Measurements from ENCODE around the gene B3GALT4. TPM values are rescaled to one million over a fixed set of nuclear protein-coding genes. Genes with fewer than 3 reads are reported as not detected.
A peak's percentile ranks its signal among the peaks of the same experiment; 100 is the strongest.

The B3GALT4 gene
- total and polyA plus RNA-seq, 2 of the 13 experiments (the other 11 are each of a cell fraction or from before 2014, with no cell fraction given) = 0.04 to 0.27 TPM

DNA sequence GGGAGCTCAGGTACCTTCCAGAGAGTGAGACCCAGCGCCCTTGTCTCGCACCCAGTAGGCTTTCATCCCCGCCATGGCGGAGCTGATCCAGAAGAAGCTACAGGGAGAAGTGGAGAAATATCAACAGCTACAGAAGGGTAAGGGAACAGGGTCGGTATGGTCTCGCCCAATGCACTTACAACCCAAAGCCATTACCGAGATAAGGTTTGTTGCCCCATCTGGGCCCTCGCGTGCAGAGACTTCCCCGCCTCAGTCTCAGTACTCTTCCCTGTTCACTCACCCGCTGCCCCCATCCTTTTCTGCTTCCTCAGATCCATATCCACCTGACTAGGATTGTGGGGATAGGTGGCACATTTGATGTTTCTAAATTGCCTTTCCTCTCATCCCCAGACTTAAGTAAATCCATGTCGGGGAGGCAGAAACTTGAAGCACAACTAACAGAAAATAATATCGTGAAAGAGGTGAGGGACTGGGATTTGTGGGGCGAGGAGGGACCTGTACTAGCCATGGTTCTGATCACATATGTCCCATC, 12.9 kb downstream of the B3GALT4 start (continued):
- TF ChIP-seq, protein P1, sequence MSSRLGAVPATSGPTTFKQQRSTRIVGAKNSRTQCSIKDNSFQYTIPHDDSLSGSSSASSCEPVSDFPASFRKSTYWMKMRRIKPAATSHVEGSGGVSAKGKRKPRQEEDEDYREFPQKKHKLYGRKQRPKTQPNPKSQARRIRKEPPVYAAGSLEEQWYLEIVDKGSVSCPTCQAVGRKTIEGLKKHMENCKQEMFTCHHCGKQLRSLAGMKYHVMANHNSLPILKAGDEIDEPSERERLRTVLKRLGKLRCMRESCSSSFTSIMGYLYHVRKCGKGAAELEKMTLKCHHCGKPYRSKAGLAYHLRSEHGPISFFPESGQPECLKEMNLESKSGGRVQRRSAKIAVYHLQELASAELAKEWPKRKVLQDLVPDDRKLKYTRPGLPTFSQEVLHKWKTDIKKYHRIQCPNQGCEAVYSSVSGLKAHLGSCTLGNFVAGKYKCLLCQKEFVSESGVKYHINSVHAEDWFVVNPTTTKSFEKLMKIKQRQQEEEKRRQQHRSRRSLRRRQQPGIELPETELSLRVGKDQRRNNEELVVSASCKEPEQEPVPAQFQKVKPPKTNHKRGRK (CRISPR knock-in tag; IDR thresholded peaks at IDR 0.05) = no peak
- TF ChIP-seq ZNF674 (CRISPR knock-in tag; IDR thresholded peaks at IDR 0.05; ENCODE audit: low read depth) = no peak
- no peak for TF ChIP-seq ZZZ3 (CRISPR knock-in tag; IDR thresholded peaks at IDR 0.05; ENCODE audit: borderline replicate concordance)
- TF ChIP-seq ATF7-NPFF (CRISPR knock-in tag; IDR thresholded peaks at IDR 0.05; ENCODE audit: low read depth) = 0 out of 2 replicates have a peak, but pooled peaks have one; percentile 31
- no peak; the same call in 1 of the 2 replicates for TF ChIP-seq NCOA2 (CRISPR knock-in tag; IDR thresholded peaks at IDR 0.05)
- TF ChIP-seq KDM1A (CRISPR knock-in tag; IDR thresholded peaks at IDR 0.05) = no peak
- TF ChIP-seq KAT7 (CRISPR knock-in tag; IDR thresholded peaks at IDR 0.05; ENCODE audit: borderline replicate concordance) = no peak
- no peak for TF ChIP-seq ZFP37 (CRISPR knock-in tag; IDR thresholded peaks at IDR 0.05; ENCODE audit: borderline replicate concordance)
- no peak for TF ChIP-seq PAX8 (CRISPR knock-in tag; IDR thresholded peaks at IDR 0.05; ENCODE audit: borderline replicate concordance)
- TF ChIP-seq, protein P2, sequence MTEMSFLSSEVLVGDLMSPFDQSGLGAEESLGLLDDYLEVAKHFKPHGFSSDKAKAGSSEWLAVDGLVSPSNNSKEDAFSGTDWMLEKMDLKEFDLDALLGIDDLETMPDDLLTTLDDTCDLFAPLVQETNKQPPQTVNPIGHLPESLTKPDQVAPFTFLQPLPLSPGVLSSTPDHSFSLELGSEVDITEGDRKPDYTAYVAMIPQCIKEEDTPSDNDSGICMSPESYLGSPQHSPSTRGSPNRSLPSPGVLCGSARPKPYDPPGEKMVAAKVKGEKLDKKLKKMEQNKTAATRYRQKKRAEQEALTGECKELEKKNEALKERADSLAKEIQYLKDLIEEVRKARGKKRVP (CRISPR knock-in tag; IDR thresholded peaks at IDR 0.05) = no peak
- TF ChIP-seq CBX5 (CRISPR knock-in tag; IDR thresholded peaks at IDR 0.05; ENCODE audit: borderline replicate concordance) = 0 out of 2 replicates have a peak, but pooled peaks have one; percentile 33
- TF ChIP-seq KDM5B (CRISPR knock-in tag; IDR thresholded peaks at IDR 0.05; ENCODE audit: borderline replicate concordance) = peak; percentile 58; the same call in 1 of the 2 replicates
- no peak for TF ChIP-seq SOX5 (CRISPR knock-in tag; IDR thresholded peaks at IDR 0.05; ENCODE audit: borderline replicate concordance)
- TF ChIP-seq, protein P3, sequence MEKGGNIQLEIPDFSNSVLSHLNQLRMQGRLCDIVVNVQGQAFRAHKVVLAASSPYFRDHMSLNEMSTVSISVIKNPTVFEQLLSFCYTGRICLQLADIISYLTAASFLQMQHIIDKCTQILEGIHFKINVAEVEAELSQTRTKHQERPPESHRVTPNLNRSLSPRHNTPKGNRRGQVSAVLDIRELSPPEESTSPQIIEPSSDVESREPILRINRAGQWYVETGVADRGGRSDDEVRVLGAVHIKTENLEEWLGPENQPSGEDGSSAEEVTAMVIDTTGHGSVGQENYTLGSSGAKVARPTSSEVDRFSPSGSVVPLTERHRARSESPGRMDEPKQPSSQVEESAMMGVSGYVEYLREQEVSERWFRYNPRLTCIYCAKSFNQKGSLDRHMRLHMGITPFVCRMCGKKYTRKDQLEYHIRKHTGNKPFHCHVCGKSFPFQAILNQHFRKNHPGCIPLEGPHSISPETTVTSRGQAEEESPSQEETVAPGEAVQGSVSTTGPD (CRISPR knock-in tag; IDR thresholded peaks at IDR 0.05) = peak; percentile 18; the same call in 1 of the 2 replicates
- TF ChIP-seq, protein P4, sequence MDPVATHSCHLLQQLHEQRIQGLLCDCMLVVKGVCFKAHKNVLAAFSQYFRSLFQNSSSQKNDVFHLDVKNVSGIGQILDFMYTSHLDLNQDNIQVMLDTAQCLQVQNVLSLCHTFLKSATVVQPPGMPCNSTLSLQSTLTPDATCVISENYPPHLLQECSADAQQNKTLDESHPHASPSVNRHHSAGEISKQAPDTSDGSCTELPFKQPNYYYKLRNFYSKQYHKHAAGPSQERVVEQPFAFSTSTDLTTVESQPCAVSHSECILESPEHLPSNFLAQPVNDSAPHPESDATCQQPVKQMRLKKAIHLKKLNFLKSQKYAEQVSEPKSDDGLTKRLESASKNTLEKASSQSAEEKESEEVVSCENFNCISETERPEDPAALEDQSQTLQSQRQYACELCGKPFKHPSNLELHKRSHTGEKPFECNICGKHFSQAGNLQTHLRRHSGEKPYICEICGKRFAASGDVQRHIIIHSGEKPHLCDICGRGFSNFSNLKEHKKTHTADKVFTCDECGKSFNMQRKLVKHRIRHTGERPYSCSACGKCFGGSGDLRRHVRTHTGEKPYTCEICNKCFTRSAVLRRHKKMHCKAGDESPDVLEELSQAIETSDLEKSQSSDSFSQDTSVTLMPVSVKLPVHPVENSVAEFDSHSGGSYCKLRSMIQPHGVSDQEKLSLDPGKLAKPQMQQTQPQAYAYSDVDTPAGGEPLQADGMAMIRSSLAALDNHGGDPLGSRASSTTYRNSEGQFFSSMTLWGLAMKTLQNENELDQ (CRISPR knock-in tag; IDR thresholded peaks at IDR 0.05; ENCODE audit: borderline replicate concordance) = 0 out of 2 replicates have a peak, but pooled peaks have one; percentile 46
- TF ChIP-seq, protein P5, sequence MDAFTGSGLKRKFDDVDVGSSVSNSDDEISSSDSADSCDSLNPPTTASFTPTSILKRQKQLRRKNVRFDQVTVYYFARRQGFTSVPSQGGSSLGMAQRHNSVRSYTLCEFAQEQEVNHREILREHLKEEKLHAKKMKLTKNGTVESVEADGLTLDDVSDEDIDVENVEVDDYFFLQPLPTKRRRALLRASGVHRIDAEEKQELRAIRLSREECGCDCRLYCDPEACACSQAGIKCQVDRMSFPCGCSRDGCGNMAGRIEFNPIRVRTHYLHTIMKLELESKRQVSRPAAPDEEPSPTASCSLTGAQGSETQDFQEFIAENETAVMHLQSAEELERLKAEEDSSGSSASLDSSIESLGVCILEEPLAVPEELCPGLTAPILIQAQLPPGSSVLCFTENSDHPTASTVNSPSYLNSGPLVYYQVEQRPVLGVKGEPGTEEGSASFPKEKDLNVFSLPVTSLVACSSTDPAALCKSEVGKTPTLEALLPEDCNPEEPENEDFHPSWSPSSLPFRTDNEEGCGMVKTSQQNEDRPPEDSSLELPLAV (CRISPR knock-in tag; conservative IDR thresholded peaks at IDR 0.05; ENCODE audit: low read depth) = no peak
- 0 out of 2 replicates have a peak, but pooled peaks have one; percentile 70 for TF ChIP-seq ZNF430 (CRISPR knock-in tag; IDR thresholded peaks at IDR 0.05)
- TF ChIP-seq FLYWCH1 (CRISPR knock-in tag; IDR thresholded peaks at IDR 0.05) = no peak
- TF ChIP-seq, protein P6, sequence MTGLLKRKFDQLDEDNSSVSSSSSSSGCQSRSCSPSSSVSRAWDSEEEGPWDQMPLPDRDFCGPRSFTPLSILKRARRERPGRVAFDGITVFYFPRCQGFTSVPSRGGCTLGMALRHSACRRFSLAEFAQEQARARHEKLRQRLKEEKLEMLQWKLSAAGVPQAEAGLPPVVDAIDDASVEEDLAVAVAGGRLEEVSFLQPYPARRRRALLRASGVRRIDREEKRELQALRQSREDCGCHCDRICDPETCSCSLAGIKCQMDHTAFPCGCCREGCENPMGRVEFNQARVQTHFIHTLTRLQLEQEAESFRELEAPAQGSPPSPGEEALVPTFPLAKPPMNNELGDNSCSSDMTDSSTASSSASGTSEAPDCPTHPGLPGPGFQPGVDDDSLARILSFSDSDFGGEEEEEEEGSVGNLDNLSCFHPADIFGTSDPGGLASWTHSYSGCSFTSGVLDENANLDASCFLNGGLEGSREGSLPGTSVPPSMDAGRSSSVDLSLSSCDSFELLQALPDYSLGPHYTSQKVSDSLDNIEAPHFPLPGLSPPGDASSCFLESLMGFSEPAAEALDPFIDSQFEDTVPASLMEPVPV (CRISPR knock-in tag; IDR thresholded peaks at IDR 0.05) = no peak
- TF ChIP-seq PRPF4 (IDR thresholded peaks at IDR 0.05; ENCODE audit: low read depth, low read length, poor library complexity, severe bottlenecking) = no peak
